ENCODE data around the gene XYLT1. TPM values are rescaled to one million over a fixed set of nuclear protein-coding genes. Genes with fewer than 3 reads are reported as not detected.
A peak's percentile ranks its signal among the peaks of the same experiment; 100 is the strongest.

Gene XYLT1
- total RNA-seq (2014; rRNA removed; shearing (Covaris generic)) (26.3 and 26.8 TPM in 2 replicates), polyA plus RNA-seq (2016; fragmentation: Nextera tagmentation; extraction: Ambion mirVana) (4.1 and 4.5 TPM in 2 replicates)

GRCh38 chr16:17470908-17471718 lies at the start of gene XYLT1:
Gene XYLT1, minus strand, starts transcription at chr16:17470960. Its CDS starts 164 bp downstream, at chr16:17470796.
- Histone ChIP-seq H3K9me2 (ENCODE audit: insufficient read depth) (no peaks in the 10 kb centered on the region), H3F3A (ENCODE audit: insufficient read depth) (peaks cover 24% of the 10 kb centered on the region), H3K9ac (peak within 1 kb of the TSS; percentile 85), H3K4me3 (peak within 1 kb of the TSS; percentile 90), H3K9me3 (ENCODE audit: low read depth) (no peaks in the 10 kb centered on the region), H3K27ac (peak within 1 kb of the TSS; percentile 85), H3K4me2 (ENCODE audit: unreplicated experiment) (peak within 1 kb of the TSS; percentile 96), H3K27me3 (replicated peaks; ENCODE audit: insufficient read depth) (no peaks in the 10 kb centered on the region), H4K20me1 (ENCODE audit: insufficient read depth) (no peaks in the 10 kb centered on the region), H3K4me1 (ENCODE audit: insufficient read depth) (peaks cover 33% of the 10 kb centered on the region), H2AFZ (peak within 1 kb of the TSS; percentile 84), H3K79me2 (ENCODE audit: insufficient read depth) (peaks cover 42% of the 10 kb centered on the region), H3K36me3 (ENCODE audit: low read depth) (no peaks in the 10 kb centered on the region)
- TF ChIP-seq EZH2phosphoT487 (IDR thresholded peaks at IDR 0.05; ENCODE audit: insufficient read depth, low read depth) (no peak), EZH2 (IDR thresholded peaks at IDR 0.05; ENCODE audit: insufficient read depth, poor library complexity, severe bottlenecking) (no peak)
- in situ Hi-C loops (cut with MboI): loop anchor here (25.0 kb wide), 1 partner anchor 609 kb away; no protein-coding TSS in a partner anchor
- WGBS, 2 experiments (ENCODE audit: low coverage in 1 of 2, low lambda C conversion rate in 2 of 2, missing lambda C conversion rate in 2 of 2): 2% methylated on average over 17 to 34 of the region's 36 CpGs
- peak; percentile 100 for DNase-seq

DNA sequence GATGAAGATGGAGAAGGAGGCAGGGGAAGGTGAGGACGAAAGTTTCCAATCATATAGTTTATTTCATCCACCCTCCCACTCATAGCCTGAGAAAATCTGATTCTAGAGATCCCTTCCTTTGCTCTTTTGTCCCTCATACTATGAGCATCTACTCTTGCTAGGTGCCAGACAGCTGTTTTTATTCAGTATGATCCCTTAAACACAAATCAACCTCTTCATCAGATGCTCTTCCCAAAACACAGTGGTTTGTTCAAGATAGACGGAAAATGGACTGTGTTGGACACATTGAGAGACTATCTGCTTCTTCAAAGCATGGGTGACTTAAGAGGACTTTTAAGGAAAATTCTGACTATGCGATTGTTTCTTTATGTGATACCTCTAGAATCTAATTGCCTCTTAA lies 49.4 kb upstream of the XYLT1 start:
- H4K20me1 ChIP-seq (ENCODE audit: insufficient read depth): no peaks in the 10 kb centered on the region
- no peak for DNase-seq
- H3K36me3 ChIP-seq (ENCODE audit: low read depth): no peaks in the 10 kb centered on the region
- peaks cover 41% of the 10 kb centered on the region for H3F3A ChIP-seq (ENCODE audit: insufficient read depth)
- H3K79me2 ChIP-seq (ENCODE audit: insufficient read depth): no peaks in the 10 kb centered on the region
- no peaks in the 10 kb centered on the region for H3K9me2 ChIP-seq (ENCODE audit: insufficient read depth)
- TF ChIP-seq EZH2 (IDR thresholded peaks at IDR 0.05; ENCODE audit: insufficient read depth, poor library complexity, severe bottlenecking) (no peak), EZH2phosphoT487 (IDR thresholded peaks at IDR 0.05; ENCODE audit: insufficient read depth, low read depth) (no peak)
- H3K27me3 ChIP-seq (replicated peaks; ENCODE audit: insufficient read depth): no peaks in the 10 kb centered on the region
- no peak overlapping the region for H3K9ac ChIP-seq
- no peak overlapping the region for H2AFZ ChIP-seq
- H3K4me3 ChIP-seq: no peak overlapping the region
- WGBS, 2 experiments (ENCODE audit: low coverage in 1 of 2, low lambda C conversion rate in 2 of 2, missing lambda C conversion rate in 2 of 2): 85 to 94% methylated on average over 3 of the region's 3 CpGs
- peaks cover 48% of the 10 kb centered on the region for H3K4me1 ChIP-seq (ENCODE audit: insufficient read depth)
- in situ Hi-C loops (cut with MboI): no loop called here
- H3K4me2 ChIP-seq (ENCODE audit: unreplicated experiment): no peak overlapping the region
- no peak overlapping the region for H3K27ac ChIP-seq
- H3K9me3 ChIP-seq (ENCODE audit: low read depth): no peaks in the 10 kb centered on the region

- Histone ChIP-seq H3K4me2 (ENCODE audit: unreplicated experiment) (peak overlapping the region; percentile 58), H3K4me1 (ENCODE audit: insufficient read depth) (peaks cover 50% of the 10 kb centered on the region), H3K27me3 (replicated peaks; ENCODE audit: insufficient read depth) (no peaks in the 10 kb centered on the region), H2AFZ (no peak overlapping the region), H4K20me1 (ENCODE audit: insufficient read depth) (no peaks in the 10 kb centered on the region), H3K27ac (peak overlapping the region; percentile 56), H3K9ac (peak overlapping the region; percentile 20; the same call in 1 of the 2 replicates), H3K9me3 (ENCODE audit: low read depth) (no peaks in the 10 kb centered on the region), H3K9me2 (ENCODE audit: insufficient read depth) (no peaks in the 10 kb centered on the region), H3K79me2 (ENCODE audit: insufficient read depth) (no peaks in the 10 kb centered on the region), H3K36me3 (ENCODE audit: low read depth) (no peaks in the 10 kb centered on the region), H3K4me3 (peak overlapping the region; percentile 6), H3F3A (ENCODE audit: insufficient read depth) (peaks cover 43% of the 10 kb centered on the region)
- in situ Hi-C loops (cut with MboI): no loop called here
- peak; percentile 82 for DNase-seq
- TF ChIP-seq EZH2phosphoT487 (IDR thresholded peaks at IDR 0.05; ENCODE audit: insufficient read depth, low read depth) (no peak), EZH2 (IDR thresholded peaks at IDR 0.05; ENCODE audit: insufficient read depth, poor library complexity, severe bottlenecking) (no peak)
- 59 to 60% methylated on average over 9 of the region's 9 CpGs for WGBS, 2 experiments (ENCODE audit: low coverage in 1 of 2, low lambda C conversion rate in 2 of 2, missing lambda C conversion rate in 2 of 2)
Observed at GRCh38 chr16:17519101-17519955, 48.6 kb upstream of the XYLT1 start.

DNA sequence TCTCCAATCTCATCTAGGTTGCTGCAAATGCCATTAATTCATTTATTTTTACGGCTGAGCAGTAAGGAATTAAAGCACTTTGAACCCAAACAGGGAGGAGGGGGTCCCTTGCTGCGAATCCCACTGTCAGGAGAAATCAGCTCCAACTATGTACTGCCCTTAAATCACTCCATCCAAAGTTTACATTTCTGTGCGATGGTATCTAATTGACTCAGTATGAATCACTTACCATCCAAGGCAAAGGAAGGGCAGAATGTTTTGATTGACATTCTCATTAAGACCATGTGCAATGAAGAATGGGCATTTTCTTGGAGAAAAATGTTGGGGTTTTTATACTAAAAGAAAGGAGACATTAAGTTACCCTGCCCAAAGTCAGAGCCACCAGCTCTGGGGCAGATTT lies 47.7 kb upstream of the XYLT1 start:
- TF ChIP-seq EZH2phosphoT487 (IDR thresholded peaks at IDR 0.05; ENCODE audit: insufficient read depth, low read depth): no peak
- TF ChIP-seq EZH2 (IDR thresholded peaks at IDR 0.05; ENCODE audit: insufficient read depth, poor library complexity, severe bottlenecking): no peak
- Histone ChIP-seq H3F3A (ENCODE audit: insufficient read depth) (peaks cover 43% of the 10 kb centered on the region), H3K27ac (peak overlapping the region; percentile 56), H3K79me2 (ENCODE audit: insufficient read depth) (no peaks in the 10 kb centered on the region), H3K9ac (peak overlapping the region; percentile 20; the same call in 1 of the 2 replicates), H3K36me3 (ENCODE audit: low read depth) (no peaks in the 10 kb centered on the region), H4K20me1 (ENCODE audit: insufficient read depth) (no peaks in the 10 kb centered on the region), H3K4me3 (peak overlapping the region; percentile 6), H3K9me3 (ENCODE audit: low read depth) (no peaks in the 10 kb centered on the region), H3K27me3 (replicated peaks; ENCODE audit: insufficient read depth) (no peaks in the 10 kb centered on the region), H3K9me2 (ENCODE audit: insufficient read depth) (no peaks in the 10 kb centered on the region), H3K4me2 (ENCODE audit: unreplicated experiment) (peak overlapping the region; percentile 58), H3K4me1 (ENCODE audit: insufficient read depth) (peaks cover 50% of the 10 kb centered on the region), H2AFZ (no peak overlapping the region)
- peak; percentile 72 for DNase-seq
- in situ Hi-C loops (cut with MboI): no loop called here
- 3 to 12% methylated on average over 3 of the region's 3 CpGs for WGBS, 2 experiments (ENCODE audit: low coverage in 1 of 2, low lambda C conversion rate in 2 of 2, missing lambda C conversion rate in 2 of 2)
